Trophoblast cell (in vitro differentiated cells and primary cell): ENCODE results near the gene VCPKMT.
A peak's percentile ranks its signal among the peaks of the same experiment; 100 is the strongest.

ENCODE experiments used
- DNase-seq, 2 donors: peaks; one replicate each; pipeline ENCODE4 v3.0.0-alpha.2; 2016
- H2AFZ ChIP-seq: 2 replicates; pipeline ENCODE4 v1.6.1; 2013; ENCODE audit warnings: low read length, moderate library complexity, mild to moderate bottlenecking; ENCODE audit not compliant: insufficient read depth, poor library complexity
- H2AK5ac ChIP-seq: 2 replicates; pipeline ENCODE4 v1.6.1; 2013; ENCODE audit warnings: mild to moderate bottlenecking, low read length
- H2BK120ac ChIP-seq: 2 replicates; pipeline ENCODE4 v1.6.1; 2013; ENCODE audit warnings: low read length, mild to moderate bottlenecking, moderate library complexity; ENCODE audit not compliant: insufficient read depth, poor library complexity
- H2BK12ac ChIP-seq: 2 replicates; pipeline ENCODE4 v1.6.1; 2013; ENCODE audit warnings: mild to moderate bottlenecking, low read length, moderate library complexity
- H2BK5ac ChIP-seq: 2 replicates; pipeline ENCODE4 v1.6.1; 2013; ENCODE audit warnings: low read length, low read depth, moderate library complexity, mild to moderate bottlenecking; ENCODE audit not compliant: poor library complexity
- H3K14ac ChIP-seq: 2 replicates; pipeline ENCODE4 v1.6.1; 2013; ENCODE audit warnings: mild to moderate bottlenecking, low read length
- H3K18ac ChIP-seq: 2 replicates; pipeline ENCODE4 v1.6.1; 2013; ENCODE audit warnings: mild to moderate bottlenecking, low read length
- H3K23ac ChIP-seq: 2 replicates; pipeline ENCODE4 v1.6.1; 2013; ENCODE audit warnings: low read length
- H3K27ac ChIP-seq: 2 replicates; pipeline ENCODE4 v1.5.1; 2013; ENCODE audit warnings: low read depth, mild to moderate bottlenecking, inconsistent platforms, low read length, moderate library complexity
- H3K27me3 ChIP-seq: 2 replicates; pipeline ENCODE4 v1.6.1; 2013; ENCODE audit warnings: inconsistent platforms, mild to moderate bottlenecking, low read length, moderate library complexity; ENCODE audit not compliant: insufficient read depth
- H3K36me3 ChIP-seq, 2 experiments: 1 replicate in 1 of 2; 2 replicates in 1 of 2; pipeline ENCODE4 v1.6.1; 2013; ENCODE audit warnings: low read length in 2 of 2, mild to moderate bottlenecking in 2 of 2, moderate library complexity in 1 of 2; ENCODE audit not compliant: insufficient read depth in 2 of 2, control insufficient read depth in 1 of 2
- H3K4ac ChIP-seq: 2 replicates; pipeline ENCODE4 v1.6.1; 2013; ENCODE audit warnings: low read depth, mild to moderate bottlenecking, low read length, moderate library complexity
- H3K4me1 ChIP-seq, 2 experiments: 1 replicate in 1 of 2; 2 replicates in 1 of 2; pipeline ENCODE4 v1.6.1; 2013; ENCODE audit warnings: low read length in 2 of 2, mild to moderate bottlenecking in 2 of 2, moderate library complexity in 1 of 2; ENCODE audit not compliant: insufficient read depth in 2 of 2, control insufficient read depth in 1 of 2
- H3K4me2 ChIP-seq: 2 replicates; pipeline ENCODE4 v1.6.1; 2013; ENCODE audit warnings: inconsistent platforms, mild to moderate bottlenecking, low read length, moderate library complexity
- H3K4me3 ChIP-seq: 2 replicates; pipeline ENCODE4 v1.5.1; 2013; ENCODE audit warnings: mild to moderate bottlenecking, low read depth, low read length, inconsistent platforms
- H3K79me1 ChIP-seq: one replicate; pipeline ENCODE4 v1.6.1; 2013; ENCODE audit warnings: low read length
- H3K79me2 ChIP-seq: 2 replicates; pipeline ENCODE4 v1.6.1; 2013; ENCODE audit warnings: low read length, mild to moderate bottlenecking; ENCODE audit not compliant: control insufficient read depth, insufficient read depth, poor library complexity
- H3K9ac ChIP-seq: 2 replicates; pipeline ENCODE4 v1.6.1; 2013; ENCODE audit warnings: mild to moderate bottlenecking, low read length
- H3K9me3 ChIP-seq: 2 replicates; pipeline ENCODE4 v1.6.1; 2013; ENCODE audit warnings: low read depth, mild to moderate bottlenecking, control low read depth, inconsistent platforms, low read length; ENCODE audit not compliant: insufficient read depth
- H4K12ac ChIP-seq: 2 replicates; pipeline ENCODE4 v1.6.1; 2013; ENCODE audit warnings: low read depth, mild to moderate bottlenecking, low read length, moderate library complexity
- H4K8ac ChIP-seq: 2 replicates; pipeline ENCODE4 v1.6.1; 2013; ENCODE audit warnings: low read depth, mild to moderate bottlenecking, low read length, moderate library complexity
- H4K91ac ChIP-seq: one replicate; pipeline ENCODE4 v1.6.1; 2013; ENCODE audit warnings: low read depth, mild to moderate bottlenecking, low read length, moderate library complexity
- WGBS: extraction: QIAGEN DNeasy Blood & Tissue Kit; methylation state at CpG from one replicate; pipeline ENCODE4 v1.1.7; 2013; ENCODE audit warnings: missing lambda C conversion rate; ENCODE audit not compliant: insufficient read length, insufficient coverage; ENCODE audit errors: extremely low coverage; 5-methylcytosine and 5-hydroxymethylcytosine counted together

Gene VCPKMT

DNA sequence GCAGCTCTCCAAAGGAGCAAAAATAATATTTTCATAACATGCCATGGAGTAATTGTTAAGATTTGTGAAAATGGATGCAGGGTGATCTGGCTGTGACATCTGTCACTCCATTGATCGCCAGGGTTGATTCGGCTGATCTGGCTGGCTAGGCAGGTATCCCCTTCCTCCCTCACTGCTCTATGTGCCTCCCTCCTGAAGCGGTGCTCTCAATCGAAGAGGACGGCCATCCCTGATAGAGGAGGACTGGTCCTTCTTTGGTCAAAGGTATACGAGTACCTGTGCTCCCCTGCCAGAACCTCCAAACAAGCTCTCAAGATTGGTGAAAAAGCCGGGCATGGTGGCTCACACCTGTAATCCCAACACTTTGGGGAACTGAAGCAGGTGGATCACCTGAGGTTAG is 47.9 kb downstream of the VCPKMT start:
- Histone ChIP-seq H4K8ac (no peak overlapping the region), H3K18ac (no peak overlapping the region), H2BK12ac (no peak overlapping the region), H4K12ac (no peak overlapping the region), H3K79me1 (peaks cover 9% of the 10 kb centered on the region), H3K9me3 (no peaks in the 10 kb centered on the region), H3K27me3 (no peaks in the 10 kb centered on the region), H3K27ac (no peak overlapping the region), H3K79me2 (no peaks in the 10 kb centered on the region), H3K23ac (no peak overlapping the region), H2BK120ac (no peak overlapping the region), H2BK5ac (no peak overlapping the region), H3K36me3 (no peaks in the 10 kb centered on the region), H3K4me2 (no peak overlapping the region), H3K4me3 (no peak overlapping the region), H3K14ac (no peak overlapping the region), H4K91ac (no peak overlapping the region), H3K9ac (no peak overlapping the region), H3K4ac (no peak overlapping the region), H2AK5ac (no peak overlapping the region), H2AFZ (no peak overlapping the region), H3K4me1 (peaks cover 4 to 10% of the 10 kb centered on the region in 2 experiments)
- WGBS, result no CpG with 5 or more reads among the region's 7 CpGs
- DNase-seq, result no peak

DNA sequence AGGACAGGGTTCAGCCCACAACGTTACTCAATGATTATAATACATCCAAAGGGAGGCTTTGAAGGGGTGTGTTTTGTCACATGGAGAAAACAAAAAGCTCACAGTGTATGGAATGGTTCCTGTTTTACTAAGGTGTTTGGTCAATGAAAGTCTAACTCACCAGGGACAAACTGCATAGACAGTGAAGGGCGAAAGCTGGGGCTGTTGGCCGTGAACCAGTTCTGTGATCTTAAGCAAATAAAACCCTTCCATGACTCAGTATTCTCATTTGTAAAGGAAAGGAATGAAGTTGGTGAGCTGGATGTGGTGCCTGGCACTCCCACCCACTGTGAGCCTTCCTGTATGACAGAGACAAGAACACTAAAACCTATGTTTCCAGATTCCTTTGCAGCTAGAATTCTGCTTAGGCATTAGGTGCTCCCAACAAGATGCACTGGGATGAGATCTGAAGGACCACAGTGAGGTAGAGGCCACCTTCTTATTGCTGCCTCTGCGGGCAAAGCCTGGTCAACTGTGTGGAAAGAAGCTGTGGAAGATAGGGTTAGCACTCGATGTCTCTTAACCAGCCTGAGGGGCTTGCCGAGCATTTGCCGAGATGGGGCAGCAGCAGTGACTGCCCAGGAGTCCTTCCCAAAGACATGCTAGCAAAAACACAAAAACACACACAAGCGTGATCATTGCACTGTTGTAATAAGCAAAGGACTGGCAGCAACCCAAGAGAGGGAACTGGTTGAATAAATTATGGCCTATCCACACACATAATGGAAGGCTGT is 48.5 kb downstream of the VCPKMT start:
- Histone ChIP-seq H2BK5ac (no peak overlapping the region), H3K23ac (no peak overlapping the region), H3K4ac (no peak overlapping the region), H3K9ac (no peak overlapping the region), H3K27ac (no peak overlapping the region), H3K4me3 (no peak overlapping the region), H3K4me1 (peaks cover 5 to 11% of the 10 kb centered on the region in 2 experiments), H3K18ac (no peak overlapping the region), H4K91ac (peak overlapping the region; percentile 20), H3K4me2 (no peak overlapping the region), H3K79me2 (no peaks in the 10 kb centered on the region), H2AFZ (no peak overlapping the region), H3K9me3 (no peaks in the 10 kb centered on the region), H3K36me3 (no peaks in the 10 kb centered on the region), H2BK120ac (no peak overlapping the region), H3K27me3 (no peaks in the 10 kb centered on the region), H2AK5ac (no peak overlapping the region), H4K12ac (no peak overlapping the region), H2BK12ac (peak overlapping the region; percentile 40), H3K14ac (no peak overlapping the region), H3K79me1 (peaks cover 10% of the 10 kb centered on the region), H4K8ac (no peak overlapping the region)
- no peak for DNase-seq
- whole genome bisulfite sequencing, result no CpG with 5 or more reads among the region's 8 CpGs

DNA sequence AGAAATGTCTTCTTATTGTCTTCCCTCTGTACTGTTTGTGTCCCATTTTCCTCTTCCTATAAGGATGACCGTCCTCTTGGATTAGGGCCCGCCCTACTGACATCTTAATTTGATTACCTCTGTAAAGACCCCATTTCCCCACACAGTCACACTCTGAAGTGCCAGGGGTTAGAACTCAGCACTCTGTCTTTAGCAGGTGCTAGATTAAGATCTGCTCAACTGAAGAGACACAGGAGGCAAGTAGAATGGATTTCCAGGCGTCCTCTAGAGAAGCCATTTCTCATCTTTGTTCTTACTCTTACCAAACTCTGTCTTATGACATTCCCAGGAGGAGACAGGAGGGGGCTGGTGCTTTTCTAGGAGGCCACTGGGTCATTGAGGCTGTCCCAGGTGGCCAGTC is 50.8 kb downstream of the VCPKMT start:
- H2AK5ac ChIP-seq, result peak overlapping the region; percentile 57
- no peak overlapping the region for H2AFZ ChIP-seq
- H2BK12ac ChIP-seq, result peak overlapping the region; percentile 67
- H4K12ac ChIP-seq, result no peak overlapping the region
- peaks cover 8% of the 10 kb centered on the region for H3K79me2 ChIP-seq
- H4K91ac ChIP-seq, result peak overlapping the region; percentile 72
- no peak overlapping the region for H4K8ac ChIP-seq
- H3K9me3 ChIP-seq, result no peaks in the 10 kb centered on the region
- no peak for DNase-seq
- no peak overlapping the region for H3K4me2 ChIP-seq
- H2BK5ac ChIP-seq, result peak overlapping the region; percentile 24
- no peak overlapping the region for H3K14ac ChIP-seq
- no peak overlapping the region for H3K4ac ChIP-seq
- no peak overlapping the region for H3K4me3 ChIP-seq
- H3K4me1 ChIP-seq, result peaks cover 27 to 31% of the 10 kb centered on the region in 2 experiments
- WGBS, result no CpG with 5 or more reads among the region's 3 CpGs
- peaks cover 31% of the 10 kb centered on the region for H3K79me1 ChIP-seq
- H3K36me3 ChIP-seq, result no peaks in the 10 kb centered on the region
- H3K27me3 ChIP-seq, result no peaks in the 10 kb centered on the region
- peak overlapping the region; percentile 41 for H2BK120ac ChIP-seq
- H3K9ac ChIP-seq, result no peak overlapping the region
- no peak overlapping the region for H3K18ac ChIP-seq
- no peak overlapping the region for H3K27ac ChIP-seq
- H3K23ac ChIP-seq, result no peak overlapping the region

DNA sequence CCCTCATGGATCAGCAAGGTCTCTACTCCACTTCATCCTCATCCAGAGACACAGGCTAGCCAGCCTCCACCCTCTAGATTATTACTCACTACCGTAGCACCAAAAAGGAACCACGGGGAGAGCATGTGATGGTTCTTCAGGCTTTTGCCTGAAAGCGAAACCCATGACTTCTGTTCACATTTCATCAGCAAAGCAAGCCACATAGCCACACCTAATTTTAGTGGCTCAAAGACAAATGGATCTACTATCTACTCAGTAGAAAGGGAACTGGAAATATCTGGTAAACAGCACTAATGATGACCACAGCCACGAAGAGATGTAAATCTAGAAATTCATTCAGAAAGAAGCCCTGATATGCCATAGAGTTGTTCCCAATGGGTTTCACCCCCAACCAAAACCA is 51.4 kb downstream of the VCPKMT start:
- no CpG with 5 or more reads among the region's 4 CpGs for WGBS
- peak overlapping the region; percentile 75 for H4K91ac ChIP-seq
- no peak overlapping the region for H3K23ac ChIP-seq
- H3K27ac ChIP-seq, result no peak overlapping the region
- H3K4me3 ChIP-seq, result no peak overlapping the region
- peaks cover 32 to 37% of the 10 kb centered on the region in 2 experiments for H3K4me1 ChIP-seq
- no peak overlapping the region for H3K4me2 ChIP-seq
- no peaks in the 10 kb centered on the region for H3K9me3 ChIP-seq
- peak overlapping the region; percentile 81 for H2BK12ac ChIP-seq
- H2BK120ac ChIP-seq, result peak overlapping the region; percentile 92
- H3K4ac ChIP-seq, result no peak overlapping the region
- H4K8ac ChIP-seq, result no peak overlapping the region
- H3K79me2 ChIP-seq, result peaks cover 11% of the 10 kb centered on the region
- H2AFZ ChIP-seq, result no peak overlapping the region
- H3K18ac ChIP-seq, result no peak overlapping the region
- peak overlapping the region; percentile 83 for H2AK5ac ChIP-seq
- peak overlapping the region; percentile 61 for H3K14ac ChIP-seq
- peak in 1 of 2 donors; percentile 39 for DNase-seq
- H2BK5ac ChIP-seq, result no peak overlapping the region
- H3K27me3 ChIP-seq, result no peaks in the 10 kb centered on the region
- H4K12ac ChIP-seq, result no peak overlapping the region
- H3K36me3 ChIP-seq, result no peaks in the 10 kb centered on the region
- no peak overlapping the region for H3K9ac ChIP-seq
- H3K79me1 ChIP-seq, result peaks cover 37% of the 10 kb centered on the region
